ENCODE results near the gene PPIL6.
A peak's percentile ranks its signal among the peaks of the same experiment; 100 is the strongest.

- no peak for TF ChIP-seq CTCF (IDR thresholded peaks at IDR 0.05)
- TF ChIP-seq POLR2A (IDR thresholded peaks at IDR 0.05) = peak; percentile 77
- no peak for TF ChIP-seq EP300 (IDR thresholded peaks at IDR 0.05; ENCODE audit: low read depth)
- TF ChIP-seq POLR2AphosphoS5 (IDR thresholded peaks at IDR 0.05) = peak; percentile 84 to 89 (median 87)
These were observed 16.5 kb upstream of the PPIL6 start for GRCh38 chr6:109456710-109457561.

Measured in transverse colon (tissue), 4 donors.